Neural cell (in vitro differentiated cells): ENCODE results near the gene ADAMTS15. TPM values are rescaled to one million over a fixed set of nuclear protein-coding genes. Genes with fewer than 3 reads are reported as not detected.

ENCODE experiments used
- H2AFZ ChIP-seq: fragments of 200-600, 300-800 bp; sonication (generic), shearing (Covaris generic); 2 replicates; pipeline ENCODE4 v1.6.0; 2014; ENCODE audit warnings: low read depth, mild to moderate bottlenecking, antibody characterized with exemption, low read length, moderate library complexity
- H3F3A ChIP-seq: fragments of 200-600 bp; shearing (Covaris generic); 2 replicates; pipeline ENCODE4 v1.6.1; 2016; ENCODE audit warnings: mild to moderate bottlenecking, moderate library complexity, mixed read lengths, antibody characterized with exemption, low read length; ENCODE audit not compliant: insufficient read depth, poor library complexity, severe bottlenecking
- H3K27ac ChIP-seq: fragments of 200-600, 300-800 bp; sonication (generic), shearing (Covaris generic); 2 replicates; pipeline ENCODE4 v1.5.1; 2014; ENCODE audit warnings: mild to moderate bottlenecking, low read length, moderate library complexity
- H3K27me3 ChIP-seq: fragments of 300-800, 200-600 bp; sonication (generic), shearing (Covaris generic); 2 replicates; pipeline ENCODE4 v1.6.0; 2014; ENCODE audit warnings: mild to moderate bottlenecking, low read depth, low read length, moderate library complexity; ENCODE audit not compliant: insufficient read depth
- H3K36me3 ChIP-seq: fragments of 300-800, 200-600 bp; sonication (generic), shearing (Covaris generic); 2 replicates; pipeline ENCODE4 v1.5.1; 2014; ENCODE audit warnings: mild to moderate bottlenecking, antibody characterized with exemption, low read length, moderate library complexity; ENCODE audit not compliant: insufficient read depth
- H3K4me2 ChIP-seq: fragments of 300-800, 200-600 bp; sonication (generic), shearing (Covaris generic); 2 replicates; pipeline ENCODE4 v1.6.0; 2014; ENCODE audit warnings: mild to moderate bottlenecking, low read length
- H3K4me3 ChIP-seq: fragments of 300-800, 200-600 bp; sonication (generic), shearing (Covaris generic); 2 replicates; pipeline ENCODE4 v1.5.1; 2014; ENCODE audit warnings: mild to moderate bottlenecking, low read length, moderate library complexity
- H3K79me2 ChIP-seq: fragments of 200-600 bp; shearing (Covaris generic); replicated peaks from 2 replicates; pipeline ENCODE4 v1.6.0; 2014; ENCODE audit warnings: mild to moderate bottlenecking, low read length, moderate library complexity; ENCODE audit not compliant: insufficient read depth
- H3K9ac ChIP-seq: fragments of 300-800, 200-600 bp; sonication (generic), shearing (Covaris generic); 2 replicates; pipeline ENCODE4 v1.6.1; 2016; ENCODE audit warnings: mild to moderate bottlenecking, low read length, mixed read lengths
- H3K9me2 ChIP-seq: fragments of 200-600 bp; shearing (Covaris generic); 2 replicates; pipeline ENCODE4 v1.6.1; 2016; ENCODE audit warnings: mild to moderate bottlenecking, low read length, mixed read lengths; ENCODE audit not compliant: insufficient read depth
- H3K9me3 ChIP-seq: fragments of 200-600, 300-800 bp; sonication (generic), shearing (Covaris generic); 2 replicates; pipeline ENCODE4 v1.6.1; 2016; ENCODE audit warnings: mild to moderate bottlenecking, mixed run types, low read length, moderate library complexity, mixed read lengths
- H4K20me1 ChIP-seq: fragments of 200-600 bp; shearing (Covaris generic); 2 replicates; pipeline ENCODE4 v1.6.1; 2016; ENCODE audit warnings: mild to moderate bottlenecking, mixed run types; ENCODE audit not compliant: insufficient read depth
- EP300 ChIP-seq: fragments of 450-650 bp; conservative IDR thresholded peaks from 2 replicates; pipeline ENCODE4 v1.6.1; 2014; ENCODE audit warnings: antibody characterized with exemption, mild to moderate bottlenecking, moderate library complexity; ENCODE audit not compliant: poor library complexity, severe bottlenecking
- EZH2 ChIP-seq: fragments of 200-600, 300-800 bp; shearing (Covaris generic), sonication (generic); IDR thresholded peaks from 2 replicates; pipeline ENCODE4 v1.6.1; 2014; ENCODE audit warnings: antibody characterized with exemption, low read length, borderline replicate concordance, mild to moderate bottlenecking; ENCODE audit not compliant: insufficient read depth, poor library complexity, severe bottlenecking
- MXI1 ChIP-seq: fragments of 450-650 bp; conservative IDR thresholded peaks from 2 replicates; pipeline ENCODE4 v1.6.1; 2014; ENCODE audit warnings: antibody characterized with exemption, mild to moderate bottlenecking; ENCODE audit not compliant: poor library complexity, severe bottlenecking
- POLR2AphosphoS5 ChIP-seq: IDR thresholded peaks from 2 replicates; pipeline ENCODE4 v1.6.1; 2012
- RAD21 ChIP-seq: fragments of 450-650 bp; conservative IDR thresholded peaks from 2 replicates; pipeline ENCODE4 v1.6.1; 2014; ENCODE audit warnings: antibody characterized with exemption, mild to moderate bottlenecking, moderate library complexity
- TAF1 ChIP-seq: IDR thresholded peaks from 2 replicates; pipeline ENCODE4 v1.6.1; 2012; ENCODE audit warnings: low read depth
- polyA plus RNA-seq: library from polyadenylated mRNA; depleted of rRNA; stranded (reverse); fragments of >200 nt; gene quantifications from 2 replicates; pipeline ENCODE4 v1.2.3, GENCODE V29; 2014
- TF ChIP-seq, protein P1 (sequence below): IDR thresholded peaks from 2 replicates; pipeline ENCODE4 v1.6.1; 2012; ENCODE audit warnings: borderline replicate concordance
- TF ChIP-seq, protein P2 (sequence below): fragments of 450-650 bp; IDR thresholded peaks from 2 replicates; pipeline ENCODE4 v1.5.1; 2014; ENCODE audit warnings: antibody characterized with exemption, mild to moderate bottlenecking, moderate library complexity; ENCODE audit not compliant: poor library complexity, severe bottlenecking

Gene ADAMTS15
- polyA plus RNA-seq, 1 donor from 2014 or later: 1.1 TPM

DNA sequence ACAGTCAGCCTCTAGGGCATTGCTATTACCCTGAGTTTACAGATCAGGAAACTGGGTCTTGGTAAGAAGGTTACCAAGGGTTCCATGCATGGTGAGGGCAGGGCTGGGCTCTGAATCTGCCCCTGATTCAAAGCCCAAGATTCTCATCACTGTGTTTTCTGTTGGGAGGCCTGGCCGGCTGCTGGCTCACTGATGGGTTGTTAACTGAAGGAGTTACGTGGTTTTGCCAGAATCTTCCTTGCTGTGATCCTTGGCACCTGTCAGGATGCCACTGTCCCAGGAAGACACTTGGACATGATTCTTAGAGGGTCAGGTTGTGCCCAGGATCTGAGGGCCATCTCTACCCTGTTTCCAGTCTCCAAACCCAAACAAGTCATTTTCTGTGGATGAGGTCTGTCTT lies 61.5 kb downstream of the ADAMTS15 start:
- H3K79me2 ChIP-seq: no peaks in the 10 kb centered on the region
- no peaks in the 10 kb centered on the region for H3K27me3 ChIP-seq
- H3K36me3 ChIP-seq: no peaks in the 10 kb centered on the region
- H4K20me1 ChIP-seq: no peaks in the 10 kb centered on the region
- no peak overlapping the region for H3K27ac ChIP-seq
- H3F3A ChIP-seq: no peaks in the 10 kb centered on the region
- H3K9me3 ChIP-seq: no peaks in the 10 kb centered on the region
- TF ChIP-seq EP300 (no peak), TAF1 (no peak), MXI1 (no peak)
- TF ChIP-seq, protein P1, sequence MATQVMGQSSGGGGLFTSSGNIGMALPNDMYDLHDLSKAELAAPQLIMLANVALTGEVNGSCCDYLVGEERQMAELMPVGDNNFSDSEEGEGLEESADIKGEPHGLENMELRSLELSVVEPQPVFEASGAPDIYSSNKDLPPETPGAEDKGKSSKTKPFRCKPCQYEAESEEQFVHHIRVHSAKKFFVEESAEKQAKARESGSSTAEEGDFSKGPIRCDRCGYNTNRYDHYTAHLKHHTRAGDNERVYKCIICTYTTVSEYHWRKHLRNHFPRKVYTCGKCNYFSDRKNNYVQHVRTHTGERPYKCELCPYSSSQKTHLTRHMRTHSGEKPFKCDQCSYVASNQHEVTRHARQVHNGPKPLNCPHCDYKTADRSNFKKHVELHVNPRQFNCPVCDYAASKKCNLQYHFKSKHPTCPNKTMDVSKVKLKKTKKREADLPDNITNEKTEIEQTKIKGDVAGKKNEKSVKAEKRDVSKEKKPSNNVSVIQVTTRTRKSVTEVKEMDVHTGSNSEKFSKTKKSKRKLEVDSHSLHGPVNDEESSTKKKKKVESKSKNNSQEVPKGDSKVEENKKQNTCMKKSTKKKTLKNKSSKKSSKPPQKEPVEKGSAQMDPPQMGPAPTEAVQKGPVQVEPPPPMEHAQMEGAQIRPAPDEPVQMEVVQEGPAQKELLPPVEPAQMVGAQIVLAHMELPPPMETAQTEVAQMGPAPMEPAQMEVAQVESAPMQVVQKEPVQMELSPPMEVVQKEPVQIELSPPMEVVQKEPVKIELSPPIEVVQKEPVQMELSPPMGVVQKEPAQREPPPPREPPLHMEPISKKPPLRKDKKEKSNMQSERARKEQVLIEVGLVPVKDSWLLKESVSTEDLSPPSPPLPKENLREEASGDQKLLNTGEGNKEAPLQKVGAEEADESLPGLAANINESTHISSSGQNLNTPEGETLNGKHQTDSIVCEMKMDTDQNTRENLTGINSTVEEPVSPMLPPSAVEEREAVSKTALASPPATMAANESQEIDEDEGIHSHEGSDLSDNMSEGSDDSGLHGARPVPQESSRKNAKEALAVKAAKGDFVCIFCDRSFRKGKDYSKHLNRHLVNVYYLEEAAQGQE: no peak
- TF ChIP-seq, protein P2, sequence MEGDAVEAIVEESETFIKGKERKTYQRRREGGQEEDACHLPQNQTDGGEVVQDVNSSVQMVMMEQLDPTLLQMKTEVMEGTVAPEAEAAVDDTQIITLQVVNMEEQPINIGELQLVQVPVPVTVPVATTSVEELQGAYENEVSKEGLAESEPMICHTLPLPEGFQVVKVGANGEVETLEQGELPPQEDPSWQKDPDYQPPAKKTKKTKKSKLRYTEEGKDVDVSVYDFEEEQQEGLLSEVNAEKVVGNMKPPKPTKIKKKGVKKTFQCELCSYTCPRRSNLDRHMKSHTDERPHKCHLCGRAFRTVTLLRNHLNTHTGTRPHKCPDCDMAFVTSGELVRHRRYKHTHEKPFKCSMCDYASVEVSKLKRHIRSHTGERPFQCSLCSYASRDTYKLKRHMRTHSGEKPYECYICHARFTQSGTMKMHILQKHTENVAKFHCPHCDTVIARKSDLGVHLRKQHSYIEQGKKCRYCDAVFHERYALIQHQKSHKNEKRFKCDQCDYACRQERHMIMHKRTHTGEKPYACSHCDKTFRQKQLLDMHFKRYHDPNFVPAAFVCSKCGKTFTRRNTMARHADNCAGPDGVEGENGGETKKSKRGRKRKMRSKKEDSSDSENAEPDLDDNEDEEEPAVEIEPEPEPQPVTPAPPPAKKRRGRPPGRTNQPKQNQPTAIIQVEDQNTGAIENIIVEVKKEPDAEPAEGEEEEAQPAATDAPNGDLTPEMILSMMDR: no peak
- no peak overlapping the region for H3K4me2 ChIP-seq
- no peak overlapping the region for H3K4me3 ChIP-seq
- H3K9me2 ChIP-seq: no peaks in the 10 kb centered on the region
- no peak overlapping the region for H3K9ac ChIP-seq
- no peak overlapping the region for H2AFZ ChIP-seq

DNA sequence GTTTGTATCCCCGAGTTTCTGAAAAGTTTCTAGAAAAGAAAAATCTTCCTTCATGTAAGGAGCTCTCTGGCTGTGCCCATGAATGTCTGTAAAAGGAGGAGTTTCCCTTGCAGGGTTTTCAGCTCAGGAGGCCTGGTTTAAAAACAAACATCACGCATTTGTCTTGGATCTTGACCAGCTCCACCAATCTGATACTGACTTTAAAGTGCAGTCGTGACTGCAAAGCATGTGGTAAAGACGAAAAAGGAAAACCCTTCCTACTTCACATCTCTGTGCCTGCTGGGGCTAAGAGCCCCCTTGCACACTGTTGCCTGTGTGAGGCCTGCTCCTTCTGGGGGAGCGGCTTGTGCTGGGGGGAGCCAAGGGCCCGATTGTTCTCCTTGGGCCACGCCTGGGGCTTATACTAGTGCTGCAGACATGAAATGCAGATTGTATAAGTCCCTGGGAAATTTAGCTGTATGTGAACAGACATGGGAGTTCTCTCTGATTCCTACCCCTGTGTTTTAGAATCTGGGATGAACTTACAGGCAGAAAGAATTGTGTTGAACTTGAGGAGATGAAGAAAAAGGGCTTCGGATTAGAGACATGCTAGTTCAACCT lies 62.1 kb downstream of the ADAMTS15 start:
- H3K4me3 ChIP-seq: no peak overlapping the region
- H3K79me2 ChIP-seq: no peaks in the 10 kb centered on the region
- H3K27me3 ChIP-seq: no peaks in the 10 kb centered on the region
- H3K9ac ChIP-seq: no peak overlapping the region
- H3F3A ChIP-seq: no peaks in the 10 kb centered on the region
- H3K9me2 ChIP-seq: no peaks in the 10 kb centered on the region
- H3K27ac ChIP-seq: no peak overlapping the region
- no peak overlapping the region for H3K4me2 ChIP-seq
- TF ChIP-seq, protein P2: no peak
- H3K36me3 ChIP-seq: no peaks in the 10 kb centered on the region
- H4K20me1 ChIP-seq: no peaks in the 10 kb centered on the region
- no peak overlapping the region for H2AFZ ChIP-seq
- no peaks in the 10 kb centered on the region for H3K9me3 ChIP-seq

DNA sequence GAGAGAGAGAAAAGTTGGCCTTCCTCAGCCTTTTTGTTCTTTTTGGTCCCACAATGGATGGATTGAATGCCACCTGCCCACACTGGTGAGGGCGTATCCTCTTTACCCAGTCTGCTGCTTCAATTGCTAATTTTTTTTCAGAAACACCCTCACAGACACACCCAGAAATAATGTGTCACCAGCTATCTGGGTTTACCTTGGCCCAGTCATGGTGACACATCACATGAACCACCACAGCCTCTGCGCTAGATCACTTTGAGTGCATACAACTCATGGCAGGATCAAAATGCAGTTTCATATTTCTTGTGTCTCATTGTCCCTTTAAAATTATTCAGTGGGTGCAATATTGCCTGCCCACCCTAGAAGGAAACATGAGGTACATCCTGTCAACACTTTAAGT lies 63.3 kb downstream of the ADAMTS15 start:
- no peaks in the 10 kb centered on the region for H3F3A ChIP-seq
- TF ChIP-seq MXI1: no peak
- TF ChIP-seq RAD21: no peak
- TF ChIP-seq POLR2AphosphoS5: no peak
- TF ChIP-seq EZH2: no peak
- TF ChIP-seq, protein P1: no peak
- TF ChIP-seq, protein P2: no peak

More for the DNA sequence above, 63.3 kb downstream of the ADAMTS15 start:
- H3K9ac ChIP-seq: no peak overlapping the region
- H3K4me3 ChIP-seq: no peak overlapping the region
- no peak overlapping the region for H3K4me2 ChIP-seq
- no peak overlapping the region for H3K27ac ChIP-seq
- no peaks in the 10 kb centered on the region for H3K27me3 ChIP-seq
- H3K9me2 ChIP-seq: no peaks in the 10 kb centered on the region
- no peaks in the 10 kb centered on the region for H3K9me3 ChIP-seq
- no peaks in the 10 kb centered on the region for H3K36me3 ChIP-seq
- no peaks in the 10 kb centered on the region for H4K20me1 ChIP-seq
- H2AFZ ChIP-seq: no peak overlapping the region
- H3K79me2 ChIP-seq: no peaks in the 10 kb centered on the region
